ENCODE data around the gene FGF14.

Gene FGF14

GRCh38 chr13:101747039-101747438, 654.8 kb downstream of the FGF14 start:
- in situ Hi-C loops (cut with HindIII; ENCODE audit: low pct_ligation_motif_present, low sequenced_read_pairs) = no loop called here
- Histone ChIP-seq H3K27ac (no peak overlapping the region), H3K4me3 (ENCODE audit: low read depth, low read length) (no peak overlapping the region), H3K36me3 (replicated peaks) (no peaks in the 10 kb centered on the region), H3K27me3 (replicated peaks) (no peaks in the 10 kb centered on the region)
- DNase-seq = no peak
- no peak for TF ChIP-seq CTCF (IDR thresholded peaks at IDR 0.05; ENCODE audit: low read depth, low read length, missing control alignments)

- no peaks in the 10 kb centered on the region for H3K36me3 ChIP-seq (replicated peaks)
- TF ChIP-seq CTCF (IDR thresholded peaks at IDR 0.05; ENCODE audit: low read depth, low read length, missing control alignments) = no peak
- no peak for DNase-seq
- H3K27ac ChIP-seq = no peak overlapping the region
- no peak overlapping the region for H3K4me3 ChIP-seq (ENCODE audit: low read depth, low read length)
- H3K27me3 ChIP-seq (replicated peaks) = no peaks in the 10 kb centered on the region
- in situ Hi-C loops (cut with HindIII; ENCODE audit: low pct_ligation_motif_present, low sequenced_read_pairs) = no loop called here
These were observed 655.3 kb downstream of the FGF14 start for GRCh38 chr13:101746513-101746912.

- Histone ChIP-seq H3K27me3 (replicated peaks) (no peaks in the 10 kb centered on the region), H3K27ac (no peak overlapping the region), H3K4me3 (ENCODE audit: low read depth, low read length) (no peak overlapping the region), H3K36me3 (replicated peaks) (no peaks in the 10 kb centered on the region)
- DNase-seq = no peak
- in situ Hi-C loops (cut with HindIII; ENCODE audit: low pct_ligation_motif_present, low sequenced_read_pairs) = no loop called here
- no peak for TF ChIP-seq CTCF (IDR thresholded peaks at IDR 0.05; ENCODE audit: low read depth, low read length, missing control alignments)
These were observed 662.3 kb downstream of the FGF14 start for GRCh38 chr13:101739382-101740178.

- H3K27me3 ChIP-seq (replicated peaks) = no peaks in the 10 kb centered on the region
- H3K36me3 ChIP-seq (replicated peaks) = no peaks in the 10 kb centered on the region
- no peak for TF ChIP-seq CTCF (IDR thresholded peaks at IDR 0.05; ENCODE audit: low read depth, low read length, missing control alignments)
- DNase-seq = no peak
- H3K27ac ChIP-seq = no peak overlapping the region
- H3K4me3 ChIP-seq (ENCODE audit: low read depth, low read length) = no peak overlapping the region
- in situ Hi-C loops (cut with HindIII; ENCODE audit: low pct_ligation_motif_present, low sequenced_read_pairs) = no loop called here
These were observed 663.5 kb downstream of the FGF14 start for GRCh38 chr13:101738336-101738735.

GRCh38 chr13:101736566-101736965, 665.3 kb downstream of the FGF14 start:
- Histone ChIP-seq H3K4me3 (ENCODE audit: low read depth, low read length) (no peak overlapping the region), H3K27ac (no peak overlapping the region), H3K27me3 (replicated peaks) (no peaks in the 10 kb centered on the region), H3K36me3 (replicated peaks) (no peaks in the 10 kb centered on the region)
- in situ Hi-C loops (cut with HindIII; ENCODE audit: low pct_ligation_motif_present, low sequenced_read_pairs) = no loop called here
- TF ChIP-seq CTCF (IDR thresholded peaks at IDR 0.05; ENCODE audit: low read depth, low read length, missing control alignments) = no peak
- no peak for DNase-seq

Data from brain microvascular endothelial cell (primary cell).